ENCODE results near the gene PLOD1. TPM values are rescaled to one million over a fixed set of nuclear protein-coding genes. Genes with fewer than 3 reads are reported as not detected.
"Not testable (repeated sequence)": the region's sequence is repeated elsewhere in the genome, so short reads cannot be mapped to it uniquely, and the experiment has no call there.

PLOD1 gene
- total and polyA plus RNA-seq, 9 donors = 118 to 243 (median 179) TPM

- 73% methylated on average over 1 of the region's 1 CpG for WGBS (ENCODE audit: insufficient coverage)
- DNase-seq; H3K9me3 ChIP-seq (replicated peaks; ENCODE audit: control insufficient read depth, low read depth, low read length); H3K27ac ChIP-seq (ENCODE audit: low read length); H3K4me3 ChIP-seq (ENCODE audit: low read length); H3K36me3 ChIP-seq (ENCODE audit: control insufficient read depth, insufficient read depth, low read length); H3K4me1 ChIP-seq (ENCODE audit: control insufficient read depth, insufficient read depth, low read length): not testable (repeated sequence)
- H3K27me3 ChIP-seq (ENCODE audit: control insufficient read depth, insufficient read depth, low read length) = peaks cover 38% of the 10 kb centered on the region
Measured at GRCh38 chr1:11894501-11894900, 40.0 kb upstream of the PLOD1 start.

- H3K4me3 ChIP-seq (ENCODE audit: low read length) = no peak overlapping the region
- H3K4me1 ChIP-seq (ENCODE audit: control insufficient read depth, insufficient read depth, low read length) = no peaks in the 10 kb centered on the region
- DNase-seq = no peak
- H3K27me3 ChIP-seq (ENCODE audit: control insufficient read depth, insufficient read depth, low read length) = peaks cover 42% of the 10 kb centered on the region
- 11% methylated on average over 26 of the region's 38 CpGs for WGBS (ENCODE audit: insufficient coverage)
- H3K9me3 ChIP-seq (replicated peaks; ENCODE audit: control insufficient read depth, low read depth, low read length) = no peaks in the 10 kb centered on the region
- no peaks in the 10 kb centered on the region for H3K36me3 ChIP-seq (ENCODE audit: control insufficient read depth, insufficient read depth, low read length)
- no peak overlapping the region for H3K27ac ChIP-seq (ENCODE audit: low read length)
Measured at GRCh38 chr1:11898086-11898785, 36.3 kb upstream of the PLOD1 start.

- no peak overlapping the region for H3K4me3 ChIP-seq (ENCODE audit: low read length)
- no peaks in the 10 kb centered on the region for H3K4me1 ChIP-seq (ENCODE audit: control insufficient read depth, insufficient read depth, low read length)
- peaks cover 42% of the 10 kb centered on the region for H3K27me3 ChIP-seq (ENCODE audit: control insufficient read depth, insufficient read depth, low read length)
- 15% methylated on average over 26 of the region's 26 CpGs for WGBS (ENCODE audit: insufficient coverage)
- no peak overlapping the region for H3K27ac ChIP-seq (ENCODE audit: low read length)
- no peak for DNase-seq
- no peaks in the 10 kb centered on the region for H3K36me3 ChIP-seq (ENCODE audit: control insufficient read depth, insufficient read depth, low read length)
- H3K9me3 ChIP-seq (replicated peaks; ENCODE audit: control insufficient read depth, low read depth, low read length) = no peaks in the 10 kb centered on the region
Measured at GRCh38 chr1:11898831-11899467, 35.6 kb upstream of the PLOD1 start.

- not testable (repeated sequence) for DNase-seq
Measured at GRCh38 chr1:11901446-11901845, 33.1 kb upstream of the PLOD1 start.

GRCh38 chr1:11903210-11903609 is 31.3 kb upstream of the PLOD1 start:
- H3K36me3 ChIP-seq (ENCODE audit: control insufficient read depth, insufficient read depth, low read length) = no peaks in the 10 kb centered on the region
- WGBS (ENCODE audit: insufficient coverage) = no CpG with 5 or more reads among the region's 1 CpG
- H3K4me1 ChIP-seq (ENCODE audit: control insufficient read depth, insufficient read depth, low read length) = no peaks in the 10 kb centered on the region
- no peak overlapping the region for H3K4me3 ChIP-seq (ENCODE audit: low read length)
- H3K9me3 ChIP-seq (replicated peaks; ENCODE audit: control insufficient read depth, low read depth, low read length) = no peaks in the 10 kb centered on the region
- peaks cover 27% of the 10 kb centered on the region for H3K27me3 ChIP-seq (ENCODE audit: control insufficient read depth, insufficient read depth, low read length)
- DNase-seq = no peak
- no peak overlapping the region for H3K27ac ChIP-seq (ENCODE audit: low read length)

More at GRCh38 chr1:11901446-11901845, 33.1 kb upstream of the PLOD1 start:
- not testable (repeated sequence) for H3K27ac ChIP-seq (ENCODE audit: low read length); H3K4me3 ChIP-seq (ENCODE audit: low read length); H3K4me1 ChIP-seq (ENCODE audit: control insufficient read depth, insufficient read depth, low read length); H3K9me3 ChIP-seq (replicated peaks; ENCODE audit: control insufficient read depth, low read depth, low read length); H3K36me3 ChIP-seq (ENCODE audit: control insufficient read depth, insufficient read depth, low read length)
- 100% methylated on average over 1 of the region's 9 CpGs for WGBS (ENCODE audit: insufficient coverage)
- H3K27me3 ChIP-seq (ENCODE audit: control insufficient read depth, insufficient read depth, low read length) = peaks cover 38% of the 10 kb centered on the region

GRCh38 chr1:11904156-11904555 is 30.4 kb upstream of the PLOD1 start:
- not testable (repeated sequence) for H3K9me3 ChIP-seq (replicated peaks; ENCODE audit: control insufficient read depth, low read depth, low read length); H3K4me3 ChIP-seq (ENCODE audit: low read length); DNase-seq; H3K36me3 ChIP-seq (ENCODE audit: control insufficient read depth, insufficient read depth, low read length); H3K27ac ChIP-seq (ENCODE audit: low read length); H3K4me1 ChIP-seq (ENCODE audit: control insufficient read depth, insufficient read depth, low read length)
- 100% methylated on average over 2 of the region's 5 CpGs for WGBS (ENCODE audit: insufficient coverage)
- peaks cover 17% of the 10 kb centered on the region for H3K27me3 ChIP-seq (ENCODE audit: control insufficient read depth, insufficient read depth, low read length)

- WGBS (ENCODE audit: insufficient coverage) = 90% methylated on average over 2 of the region's 5 CpGs
- no peaks in the 10 kb centered on the region for H3K36me3 ChIP-seq (ENCODE audit: control insufficient read depth, insufficient read depth, low read length)
- H3K4me3 ChIP-seq (ENCODE audit: low read length) = no peak overlapping the region
- peaks cover 6% of the 10 kb centered on the region for H3K4me1 ChIP-seq (ENCODE audit: control insufficient read depth, insufficient read depth, low read length)
- DNase-seq = no peak
- no peaks in the 10 kb centered on the region for H3K9me3 ChIP-seq (replicated peaks; ENCODE audit: control insufficient read depth, low read depth, low read length)
- peaks cover 11% of the 10 kb centered on the region for H3K27me3 ChIP-seq (ENCODE audit: control insufficient read depth, insufficient read depth, low read length)
- no peak overlapping the region for H3K27ac ChIP-seq (ENCODE audit: low read length)
Measured at GRCh38 chr1:11904978-11905377, 29.5 kb upstream of the PLOD1 start.

GRCh38 chr1:11906870-11907269 is 27.6 kb upstream of the PLOD1 start:
- no peak for DNase-seq
- H3K27ac ChIP-seq (ENCODE audit: low read length) = no peak overlapping the region
- peaks cover 6% of the 10 kb centered on the region for H3K4me1 ChIP-seq (ENCODE audit: control insufficient read depth, insufficient read depth, low read length)
- no peak overlapping the region for H3K4me3 ChIP-seq (ENCODE audit: low read length)
- no peaks in the 10 kb centered on the region for H3K36me3 ChIP-seq (ENCODE audit: control insufficient read depth, insufficient read depth, low read length)
- H3K9me3 ChIP-seq (replicated peaks; ENCODE audit: control insufficient read depth, low read depth, low read length) = no peaks in the 10 kb centered on the region
- peaks cover 3% of the 10 kb centered on the region for H3K27me3 ChIP-seq (ENCODE audit: control insufficient read depth, insufficient read depth, low read length)
- WGBS (ENCODE audit: insufficient coverage) = 53% methylated on average over 8 of the region's 10 CpGs

- Histone ChIP-seq H3K36me3 (ENCODE audit: control insufficient read depth, insufficient read depth, low read length) (no peaks in the 10 kb centered on the region), H3K4me1 (ENCODE audit: control insufficient read depth, insufficient read depth, low read length) (peaks cover 6% of the 10 kb centered on the region), H3K27me3 (ENCODE audit: control insufficient read depth, insufficient read depth, low read length) (no peaks in the 10 kb centered on the region), H3K9me3 (replicated peaks; ENCODE audit: control insufficient read depth, low read depth, low read length) (no peaks in the 10 kb centered on the region), H3K4me3 (ENCODE audit: low read length) (no peak overlapping the region), H3K27ac (ENCODE audit: low read length) (peak overlapping the region; percentile 98)
- peak; percentile 98 for DNase-seq
- WGBS (ENCODE audit: insufficient coverage) = 9% methylated on average over 7 of the region's 19 CpGs
Measured at GRCh38 chr1:11907275-11908094, 27.0 kb upstream of the PLOD1 start.

- DNase-seq = peak; percentile 98
- Histone ChIP-seq H3K36me3 (ENCODE audit: control insufficient read depth, insufficient read depth, low read length) (no peaks in the 10 kb centered on the region), H3K4me3 (ENCODE audit: low read length) (peak overlapping the region; percentile 84), H3K27ac (ENCODE audit: low read length) (peak overlapping the region; percentile 98), H3K4me1 (ENCODE audit: control insufficient read depth, insufficient read depth, low read length) (peaks cover 6% of the 10 kb centered on the region), H3K27me3 (ENCODE audit: control insufficient read depth, insufficient read depth, low read length) (no peaks in the 10 kb centered on the region), H3K9me3 (replicated peaks; ENCODE audit: control insufficient read depth, low read depth, low read length) (no peaks in the 10 kb centered on the region)
- WGBS (ENCODE audit: insufficient coverage) = 0% methylated on average over 11 of the region's 24 CpGs
Measured at GRCh38 chr1:11908095-11908675, 26.3 kb upstream of the PLOD1 start.
